ENCODE data around the gene KRTAP5-2.

DNA sequence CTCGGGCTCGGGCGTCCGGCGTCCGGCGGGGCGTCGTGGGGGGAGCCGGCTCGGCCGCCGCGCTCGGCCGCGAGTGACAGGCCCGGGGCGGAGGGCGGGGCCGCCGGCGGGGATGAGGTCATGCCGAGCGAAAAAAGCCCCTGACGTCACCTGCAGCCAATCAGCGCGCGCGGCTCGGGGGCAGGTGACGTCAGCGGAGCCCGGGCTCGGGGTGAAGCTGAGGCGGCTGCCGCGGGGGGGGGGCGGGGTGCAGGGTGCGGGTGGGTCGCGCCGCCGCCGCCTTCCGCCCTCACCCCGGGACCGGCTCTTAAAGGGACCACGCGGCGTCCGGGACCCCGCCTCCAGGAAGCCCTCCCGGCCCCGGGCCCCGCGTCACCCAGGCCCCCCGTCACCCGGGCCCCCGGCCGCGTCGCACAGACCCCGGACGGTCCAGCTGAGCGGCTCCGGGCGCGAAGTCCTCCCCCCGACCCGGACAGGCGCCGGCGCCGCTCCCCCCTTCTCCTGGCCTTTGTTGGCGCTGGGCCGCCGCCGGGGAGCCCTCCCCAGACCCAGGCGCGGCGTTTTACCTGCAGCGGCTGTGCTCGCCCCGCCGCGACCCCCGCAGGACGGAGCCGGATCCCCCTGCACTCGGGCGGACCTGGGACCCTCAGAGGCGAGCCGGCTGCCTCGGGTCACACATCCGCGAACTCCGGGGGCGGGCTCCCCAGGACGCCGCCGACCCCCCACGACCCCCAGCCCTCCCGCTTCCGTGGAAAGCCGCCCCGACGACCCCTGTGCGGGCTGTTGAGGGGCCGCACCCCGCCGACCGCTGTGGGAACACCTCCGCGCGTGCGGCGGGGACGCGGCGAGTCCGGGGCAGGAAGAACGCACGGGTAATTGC lies 25.7 kb downstream of the KRTAP5-2 start, which contains the start of gene DUSP8:
- TF ChIP-seq YY1 (IDR thresholded peaks at IDR 0.05; ENCODE audit: insufficient read depth, insufficient read length) (no peak), ZNF274 (IDR thresholded peaks at IDR 0.05; ENCODE audit: low read depth, low read length) (no peak)

Data from NT2/D1 (cell line).